ENCODE measurements around the gene PDLIM5.

Gene PDLIM5

GRCh38 chr4:94431388-94431787, 20.4 kb upstream of the PDLIM5 start:
- TF ChIP-seq POLR2AphosphoS5 (IDR thresholded peaks at IDR 0.05; ENCODE audit: low read depth, low read length) (no peak), TAF1 (IDR thresholded peaks at IDR 0.05; ENCODE audit: borderline replicate concordance, low read depth, low read length) (no peak), POLR2A (IDR thresholded peaks at IDR 0.05; ENCODE audit: low read depth, low read length) (no peak)
- FAIRE-seq (no peak), DNase-seq (ENCODE audit: insufficient read length) (no peak)

- no peak for DNase-seq (ENCODE audit: insufficient read length)
- FAIRE-seq, result no peak
- TF ChIP-seq POLR2A (IDR thresholded peaks at IDR 0.05; ENCODE audit: low read depth, low read length) (no peak), TAF1 (IDR thresholded peaks at IDR 0.05; ENCODE audit: borderline replicate concordance, low read depth, low read length) (no peak), POLR2AphosphoS5 (IDR thresholded peaks at IDR 0.05; ENCODE audit: low read depth, low read length) (no peak)
Observed at GRCh38 chr4:94434505-94434904, 17.2 kb upstream of the PDLIM5 start.

GRCh38 chr4:94435874-94436273, 15.9 kb upstream of the PDLIM5 start:
- FAIRE-seq (no peak), DNase-seq (ENCODE audit: insufficient read length) (no peak)
- TF ChIP-seq TAF1 (IDR thresholded peaks at IDR 0.05; ENCODE audit: borderline replicate concordance, low read depth, low read length) (no peak), POLR2A (IDR thresholded peaks at IDR 0.05; ENCODE audit: low read depth, low read length) (no peak), POLR2AphosphoS5 (IDR thresholded peaks at IDR 0.05; ENCODE audit: low read depth, low read length) (no peak)

GRCh38 chr4:94436512-94436911, 15.2 kb upstream of the PDLIM5 start:
- no peak for DNase-seq (ENCODE audit: insufficient read length)
- TF ChIP-seq POLR2A (IDR thresholded peaks at IDR 0.05; ENCODE audit: low read depth, low read length) (no peak), POLR2AphosphoS5 (IDR thresholded peaks at IDR 0.05; ENCODE audit: low read depth, low read length) (no peak), TAF1 (IDR thresholded peaks at IDR 0.05; ENCODE audit: borderline replicate concordance, low read depth, low read length) (no peak)
- no peak for FAIRE-seq

GRCh38 chr4:94439606-94440005, 12.1 kb upstream of the PDLIM5 start:
- FAIRE-seq, result no peak
- no peak for DNase-seq (ENCODE audit: insufficient read length)

GRCh38 chr4:94441838-94442237, 9.9 kb upstream of the PDLIM5 start:
- TF ChIP-seq TAF1 (IDR thresholded peaks at IDR 0.05; ENCODE audit: borderline replicate concordance, low read depth, low read length) (no peak), POLR2AphosphoS5 (IDR thresholded peaks at IDR 0.05; ENCODE audit: low read depth, low read length) (no peak), POLR2A (IDR thresholded peaks at IDR 0.05; ENCODE audit: low read depth, low read length) (no peak)
- FAIRE-seq (no peak), DNase-seq (ENCODE audit: insufficient read length) (no peak)

More at GRCh38 chr4:94439606-94440005, 12.1 kb upstream of the PDLIM5 start:
- TF ChIP-seq TAF1 (IDR thresholded peaks at IDR 0.05; ENCODE audit: borderline replicate concordance, low read depth, low read length) (no peak), POLR2A (IDR thresholded peaks at IDR 0.05; ENCODE audit: low read depth, low read length) (no peak), POLR2AphosphoS5 (IDR thresholded peaks at IDR 0.05; ENCODE audit: low read depth, low read length) (no peak)

GRCh38 chr4:94442251-94442650, 9.5 kb upstream of the PDLIM5 start:
- TF ChIP-seq POLR2A (IDR thresholded peaks at IDR 0.05; ENCODE audit: low read depth, low read length) (no peak), POLR2AphosphoS5 (IDR thresholded peaks at IDR 0.05; ENCODE audit: low read depth, low read length) (no peak), TAF1 (IDR thresholded peaks at IDR 0.05; ENCODE audit: borderline replicate concordance, low read depth, low read length) (no peak)
- FAIRE-seq, result no peak
- no peak for DNase-seq (ENCODE audit: insufficient read length)

- DNase-seq (ENCODE audit: insufficient read length), result no peak
- TF ChIP-seq TAF1 (IDR thresholded peaks at IDR 0.05; ENCODE audit: borderline replicate concordance, low read depth, low read length), result no peak
- no peak for TF ChIP-seq POLR2A (IDR thresholded peaks at IDR 0.05; ENCODE audit: low read depth, low read length)
- no peak for TF ChIP-seq POLR2AphosphoS5 (IDR thresholded peaks at IDR 0.05; ENCODE audit: low read depth, low read length)
- FAIRE-seq, result no peak
Observed at GRCh38 chr4:94446386-94446785, 5.4 kb upstream of the PDLIM5 start.

GRCh38 chr4:94447754-94448411, 3.9 kb upstream of the PDLIM5 start:
- TF ChIP-seq TAF1 (IDR thresholded peaks at IDR 0.05; ENCODE audit: borderline replicate concordance, low read depth, low read length) (no peak), POLR2A (IDR thresholded peaks at IDR 0.05; ENCODE audit: low read depth, low read length) (no peak), POLR2AphosphoS5 (IDR thresholded peaks at IDR 0.05; ENCODE audit: low read depth, low read length) (no peak)
- FAIRE-seq, result no peak
- no peak for DNase-seq (ENCODE audit: insufficient read length)

- no peak for DNase-seq (ENCODE audit: insufficient read length)
- no peak for TF ChIP-seq POLR2A (IDR thresholded peaks at IDR 0.05; ENCODE audit: low read depth, low read length)
- no peak for TF ChIP-seq TAF1 (IDR thresholded peaks at IDR 0.05; ENCODE audit: borderline replicate concordance, low read depth, low read length)
- no peak for TF ChIP-seq POLR2AphosphoS5 (IDR thresholded peaks at IDR 0.05; ENCODE audit: low read depth, low read length)
- no peak for FAIRE-seq
Observed at GRCh38 chr4:94448815-94449375, 2.8 kb upstream of the PDLIM5 start.

GRCh38 chr4:94451051-94451694, 569 bp upstream of the PDLIM5 start:
- TF ChIP-seq POLR2AphosphoS5 (IDR thresholded peaks at IDR 0.05; ENCODE audit: low read depth, low read length) (no peak), TAF1 (IDR thresholded peaks at IDR 0.05; ENCODE audit: borderline replicate concordance, low read depth, low read length) (no peak), POLR2A (IDR thresholded peaks at IDR 0.05; ENCODE audit: low read depth, low read length) (no peak)
- no peak for DNase-seq (ENCODE audit: insufficient read length)
- FAIRE-seq, result no peak

Measured in GM12892 (cell line).